Activated T-helper 9 cell treated with anti-CD3 and anti-CD28 coated beads, Interleukin-2, amount 50 U/mL, for 16 hours (primary cell): ENCODE results near the gene SMARCA2.

Source experiments
- DNase-seq: peaks from one replicate; pipeline ENCODE4 v3.0.0-alpha.2; 2020; ENCODE audit warnings: low read depth

The SMARCA2 gene

GRCh38 chr9:2174306-2174705 is 159.2 kb downstream of the SMARCA2 start:
- no peak for DNase-seq

- DNase-seq = no peak
Observed at GRCh38 chr9:2174911-2175310, 159.8 kb downstream of the SMARCA2 start.

DNA sequence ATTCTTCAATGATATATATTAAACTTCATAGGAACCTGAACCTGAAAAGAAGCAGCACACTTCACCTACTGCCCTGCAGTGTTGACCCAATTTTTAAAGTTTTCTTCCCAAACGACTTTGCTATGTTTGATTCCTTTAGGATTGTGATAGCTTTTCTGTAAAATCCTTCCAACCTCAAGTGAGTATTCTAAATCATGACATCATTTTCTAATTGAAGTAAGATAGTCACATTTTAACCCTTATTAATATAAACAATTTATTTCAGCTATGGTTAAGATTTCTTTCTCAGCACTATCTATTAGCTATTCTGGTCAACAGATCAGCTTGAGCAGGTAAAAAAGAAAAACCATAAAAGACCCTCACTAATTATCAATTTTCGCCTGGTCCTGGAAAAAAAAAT is 162.0 kb downstream of the SMARCA2 start:
- DNase-seq = no peak

DNA sequence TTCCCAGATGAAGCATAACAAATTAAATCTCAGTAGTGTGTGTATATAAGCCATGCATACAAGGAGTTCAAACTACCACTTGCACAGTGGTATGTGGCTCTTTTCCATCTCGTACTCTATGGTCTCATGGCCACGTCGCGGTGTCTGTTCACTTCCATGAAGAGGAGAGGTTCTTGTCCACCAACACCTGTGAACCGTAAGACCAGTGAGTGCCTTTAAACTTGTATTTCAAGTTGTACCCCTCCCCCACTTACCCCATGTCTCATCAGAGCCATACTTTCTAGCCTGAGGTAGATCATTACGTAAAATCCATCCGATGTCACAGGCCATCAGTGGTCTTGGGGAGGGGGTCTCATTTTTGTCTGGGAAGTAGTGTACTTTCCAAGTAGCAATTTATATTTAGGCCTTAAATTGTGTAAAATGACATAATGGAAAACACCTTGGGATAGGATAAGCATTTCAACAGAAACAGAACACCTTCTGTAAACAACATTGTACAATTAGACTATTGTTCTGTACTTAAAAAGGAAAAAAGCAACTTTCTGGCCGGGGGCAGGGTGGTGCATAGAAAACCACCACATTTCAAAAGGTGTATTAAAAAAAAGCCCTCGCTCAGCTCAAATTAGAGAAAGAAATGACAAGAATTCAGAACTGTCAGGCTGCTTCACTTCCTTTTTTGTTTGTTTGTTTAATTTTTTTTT is 163.0 kb downstream of the SMARCA2 start:
- no peak for DNase-seq

GRCh38 chr9:2179567-2179966 is 164.4 kb downstream of the SMARCA2 start:
- DNase-seq = no peak

DNA sequence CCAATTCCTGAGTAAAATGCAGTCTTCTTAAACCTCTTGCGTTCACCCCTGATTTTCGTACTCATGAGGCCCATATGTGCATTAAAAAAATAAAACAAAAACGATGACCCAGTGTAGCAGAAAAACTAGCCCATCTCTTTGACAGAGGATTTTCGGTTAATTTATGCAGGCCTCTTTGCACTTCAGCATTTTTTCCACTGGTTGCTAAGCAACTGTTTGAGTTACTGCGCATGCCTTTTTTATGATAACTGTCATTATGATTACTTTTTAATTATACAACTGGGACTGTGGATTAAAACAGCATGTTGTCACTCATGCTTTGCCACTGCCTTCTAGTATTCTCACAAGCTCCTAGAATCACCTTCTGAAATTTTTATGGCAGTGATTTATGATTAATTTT is 165.0 kb downstream of the SMARCA2 start:
- DNase-seq = no peak

- no peak for DNase-seq
Observed at GRCh38 chr9:2180704-2181103, 165.6 kb downstream of the SMARCA2 start.

DNA sequence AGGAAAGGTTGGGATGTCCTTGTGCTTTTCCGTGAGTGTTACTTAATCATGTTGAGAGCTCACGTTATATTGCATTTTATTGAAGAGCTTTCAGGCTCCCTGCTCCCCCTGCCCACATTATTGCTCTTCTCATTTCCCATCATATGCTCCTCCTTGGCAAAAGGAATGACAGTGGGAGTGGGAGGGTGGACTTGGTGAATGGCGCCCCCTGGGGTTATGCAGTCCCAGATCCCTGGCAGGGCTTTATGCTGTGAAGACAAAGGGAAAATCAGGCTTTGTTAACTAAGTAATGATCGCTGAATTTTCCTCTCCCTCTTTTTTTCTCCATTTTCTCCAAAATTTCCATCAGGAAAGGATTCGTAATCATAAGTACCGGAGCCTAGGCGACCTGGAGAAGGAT is 166.6 kb downstream of the SMARCA2 start:
- DNase-seq = no peak

- no peak for DNase-seq
Observed at GRCh38 chr9:2190939-2191608, 175.9 kb downstream of the SMARCA2 start.

- DNase-seq = no peak
Observed at GRCh38 chr9:2191609-2191972, 176.4 kb downstream of the SMARCA2 start.

DNA sequence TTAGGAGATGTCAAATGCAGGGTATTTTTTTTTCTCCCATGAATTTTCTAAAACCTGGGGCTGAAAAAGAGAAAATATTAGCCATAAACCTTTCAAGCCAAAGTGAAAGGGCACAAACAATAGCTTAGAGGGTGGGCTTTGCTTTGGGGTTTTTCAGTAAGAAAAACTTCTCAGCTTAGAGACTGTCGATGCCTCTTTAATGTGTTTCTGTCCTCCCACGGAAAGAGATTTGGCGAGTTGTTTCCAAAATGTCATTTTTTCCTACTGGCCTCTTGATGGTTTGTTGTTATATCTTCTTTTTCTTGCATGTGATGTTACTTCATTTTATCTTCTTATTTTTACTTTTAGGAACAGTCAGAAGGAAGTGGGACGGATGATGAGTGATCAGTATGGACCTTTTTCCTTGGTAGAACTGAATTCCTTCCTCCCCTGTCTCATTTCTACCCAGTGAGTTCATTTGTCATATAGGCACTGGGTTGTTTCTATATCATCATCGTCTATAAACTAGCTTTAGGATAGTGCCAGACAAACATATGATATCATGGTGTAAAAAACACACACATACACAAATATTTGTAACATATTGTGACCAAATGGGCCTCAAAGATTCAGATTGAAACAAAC is 177.3 kb downstream of the SMARCA2 start:
- DNase-seq = no peak

DNA sequence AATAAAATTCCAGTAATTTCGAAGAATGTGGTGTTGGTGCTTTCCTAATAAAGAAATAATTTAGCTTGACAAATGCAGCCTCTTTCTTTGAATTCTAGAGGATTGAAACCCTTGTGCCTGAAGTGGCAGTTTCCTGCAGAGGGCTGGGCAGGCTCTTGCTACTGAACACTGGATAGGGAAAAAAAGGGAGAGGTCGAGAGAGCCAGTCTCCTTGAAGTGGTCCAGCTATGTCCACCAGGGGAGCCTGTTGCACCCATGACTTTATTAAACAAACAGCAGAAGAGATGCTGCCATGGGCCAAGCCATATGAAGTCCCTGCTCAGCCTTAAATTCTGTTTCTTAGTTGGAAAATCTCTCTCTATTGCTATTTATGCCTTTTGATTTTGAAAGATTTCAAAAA is 178.4 kb downstream of the SMARCA2 start:
- no peak for DNase-seq

DNA sequence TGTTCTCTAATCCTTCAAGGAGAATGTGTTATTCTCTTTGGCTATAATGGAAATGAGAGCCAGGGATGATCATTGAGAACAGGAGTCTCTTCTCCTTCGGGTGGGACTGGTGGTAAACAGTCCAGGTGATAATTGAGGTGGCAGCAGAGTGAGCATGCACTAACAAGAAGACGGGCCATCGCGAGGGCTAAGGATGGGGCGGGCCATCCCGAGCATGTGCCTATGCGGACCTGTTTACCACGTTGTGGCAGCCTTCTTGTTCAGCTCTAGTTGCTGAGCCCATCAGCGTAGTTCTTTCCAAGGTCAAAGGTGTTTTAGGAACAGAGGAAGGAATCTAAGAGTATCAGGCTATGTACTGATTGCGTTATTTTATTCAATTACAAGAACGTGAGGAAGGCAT is 180.1 kb downstream of the SMARCA2 start:
- DNase-seq = no peak

- DNase-seq = no peak
Observed at GRCh38 chr9:2196757-2197156, 181.6 kb downstream of the SMARCA2 start.

- DNase-seq = no peak
Observed at GRCh38 chr9:2198956-2199635, 183.9 kb downstream of the SMARCA2 start.

- DNase-seq = no peak
Observed at GRCh38 chr9:2199999-2200796, 185.1 kb downstream of the SMARCA2 start.

DNA sequence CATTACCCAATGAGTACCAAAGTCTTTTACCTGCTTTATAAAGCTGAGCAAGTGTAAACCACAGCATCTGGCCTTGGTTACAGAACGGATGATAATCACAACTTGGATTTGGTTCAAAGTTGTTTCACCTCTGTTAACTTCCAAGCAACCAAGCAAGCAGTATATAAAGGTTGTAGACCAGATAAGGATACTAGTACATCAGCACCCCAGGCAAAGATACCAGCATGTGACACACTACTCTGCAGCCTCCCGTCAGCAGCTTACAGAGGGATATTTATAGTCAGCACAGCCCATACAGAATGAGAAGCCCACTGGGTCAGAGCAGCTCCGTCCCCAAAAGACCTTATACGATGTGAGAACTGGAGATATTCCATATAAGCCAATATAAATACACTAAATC is 193.3 kb downstream of the SMARCA2 start:
- DNase-seq = no peak

GRCh38 chr9:2208991-2209390 is 193.8 kb downstream of the SMARCA2 start:
- no peak for DNase-seq

DNA sequence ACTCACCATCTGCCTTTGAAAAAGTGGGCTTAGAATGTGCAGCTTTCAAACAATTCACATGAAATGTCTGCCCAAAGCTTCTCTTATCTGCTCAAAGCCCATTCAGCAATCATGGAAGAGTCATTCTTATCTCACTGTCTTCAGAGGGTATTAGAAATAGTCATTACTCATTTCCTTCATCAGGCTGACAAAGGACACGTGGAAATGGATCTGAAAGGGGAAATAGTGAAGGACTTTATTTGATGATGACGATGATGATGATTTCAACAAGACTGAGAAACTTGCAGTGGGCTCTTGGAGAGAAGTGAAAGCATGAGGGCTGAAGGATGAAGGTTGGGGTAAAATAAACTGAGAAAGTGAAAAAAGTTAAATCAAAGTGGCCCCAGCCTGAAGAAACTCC is 194.3 kb downstream of the SMARCA2 start:
- DNase-seq = no peak

GRCh38 chr9:2210201-2210600 is 195.1 kb downstream of the SMARCA2 start:
- DNase-seq = no peak

DNA sequence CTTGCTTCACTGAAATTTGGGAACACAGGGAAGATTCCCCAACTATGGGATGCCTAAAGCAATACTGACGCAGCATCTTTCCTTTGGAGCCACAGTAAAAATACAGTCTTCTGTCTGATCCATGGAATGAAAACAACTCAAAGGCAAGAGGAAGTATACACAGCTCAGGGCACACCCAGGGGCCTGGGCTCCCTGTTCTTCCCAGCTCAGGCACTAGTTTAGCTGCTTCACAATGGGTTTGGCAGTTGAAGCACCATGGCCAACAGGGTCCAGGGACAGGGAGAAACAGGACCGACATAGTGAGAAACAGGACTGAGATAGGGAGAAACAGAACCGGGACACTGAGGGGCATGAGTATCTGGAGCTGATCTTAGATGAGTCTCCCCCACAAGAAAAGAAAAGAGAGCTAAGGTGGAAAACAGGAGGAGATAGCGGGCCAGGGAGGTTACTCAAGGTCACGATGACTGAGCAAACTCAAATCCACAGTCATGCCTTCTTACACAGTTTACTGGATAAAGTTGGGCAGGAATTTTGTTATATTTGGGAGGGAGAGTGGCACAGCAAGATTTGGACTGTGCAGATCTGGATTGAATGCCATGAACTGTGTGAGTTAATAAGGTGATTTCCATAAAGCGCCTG is 198.8 kb downstream of the SMARCA2 start:
- no peak for DNase-seq

GRCh38 chr9:2214707-2215106 is 199.6 kb downstream of the SMARCA2 start:
- DNase-seq = no peak
